Stimulated activated CD4-positive, alpha-beta T cell treated with anti-CD3 and anti-CD28 coated beads, Interleukin-1b, Interleukin-23, amount 100 ng/mL, for 24 hours (primary cell): ENCODE data around the gene MFSD2A.
"Not testable (repeated sequence)": the region's sequence is repeated elsewhere in the genome, so short reads cannot be mapped to it uniquely, and the experiment has no call there.

Experiments
- DNase-seq, 4 experiments: peaks; one replicate each; pipeline ENCODE4 v3.0.0-alpha.2; 2020; ENCODE audit warnings: low read depth in 4 of 4, low spot score in 1 of 4

The MFSD2A gene

GRCh38 chr1:40001456-40001855 is 46.5 kb downstream of the MFSD2A start:
- DNase-seq = no peak

DNA sequence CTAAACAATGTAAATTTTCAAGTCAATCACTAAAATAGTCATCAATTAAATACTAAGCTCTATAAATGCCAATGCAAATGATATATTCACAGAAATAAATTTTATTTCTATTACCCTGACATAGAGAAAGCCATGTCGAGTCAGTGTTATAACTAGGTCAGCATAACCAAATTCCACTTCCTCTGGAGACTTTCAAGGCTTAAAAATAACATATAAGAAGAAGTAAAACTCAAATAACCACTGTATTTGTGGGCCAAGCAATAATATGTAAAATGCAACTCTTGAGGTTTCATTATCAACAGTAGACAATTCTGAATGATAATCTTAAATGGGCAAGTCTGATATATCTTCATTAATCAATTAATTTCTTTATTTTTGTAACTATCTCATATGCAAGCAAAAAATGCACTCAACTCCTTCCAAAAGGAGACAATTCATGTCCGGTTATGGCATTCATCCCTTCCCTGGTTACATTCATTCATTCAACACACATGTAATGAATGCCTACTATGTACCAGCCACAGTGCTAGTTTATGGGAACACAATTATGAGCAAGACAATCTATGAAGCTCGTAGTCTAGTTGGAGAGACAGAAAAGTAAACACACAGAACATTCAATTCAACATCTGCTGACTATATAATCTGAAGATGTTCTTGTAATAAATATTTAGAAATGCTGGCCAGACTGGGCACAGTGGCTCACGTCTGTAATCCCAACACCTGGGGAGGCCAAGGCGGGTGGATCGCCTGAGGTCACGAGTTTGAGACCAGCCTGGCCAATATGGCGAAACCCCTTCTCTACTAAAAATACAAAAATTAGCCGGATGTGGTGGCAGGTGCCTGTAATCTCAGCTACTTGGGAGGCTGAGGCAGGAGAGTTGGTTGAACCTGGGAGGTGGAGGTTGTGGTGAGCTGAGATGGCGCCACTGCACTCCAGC is 48.5 kb downstream of the MFSD2A start:
- no peak for DNase-seq

GRCh38 chr1:40004857-40005256 is 49.9 kb downstream of the MFSD2A start:
- no peak for DNase-seq

DNA sequence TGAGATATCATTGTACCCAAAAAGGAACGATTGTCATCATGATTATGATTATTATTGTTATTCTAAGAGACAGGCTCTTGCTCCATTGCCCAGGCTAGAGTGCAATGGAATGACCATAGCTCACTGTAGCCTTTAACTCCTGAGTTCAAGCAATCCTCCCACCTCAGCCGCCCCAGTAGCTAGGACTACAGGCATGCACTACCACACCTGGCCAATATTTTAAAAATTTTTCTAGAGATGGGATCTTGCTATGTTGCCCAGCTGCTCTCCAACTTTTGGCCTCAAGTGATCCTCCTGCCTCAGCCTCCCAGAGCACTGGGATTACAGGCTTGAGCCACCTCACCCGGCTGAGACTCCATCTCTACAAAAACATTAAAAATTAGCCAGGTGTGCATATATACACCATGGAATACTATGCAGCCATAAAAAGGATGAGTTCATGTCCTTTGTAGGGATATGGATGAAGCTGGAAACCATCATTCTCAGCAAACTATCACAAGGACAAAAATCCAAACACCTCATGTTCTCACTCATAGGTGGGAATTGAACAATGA is 52.6 kb downstream of the MFSD2A start:
- not testable (repeated sequence) for DNase-seq

GRCh38 chr1:40011198-40011597 is 56.3 kb downstream of the MFSD2A start:
- DNase-seq = no peak

DNA sequence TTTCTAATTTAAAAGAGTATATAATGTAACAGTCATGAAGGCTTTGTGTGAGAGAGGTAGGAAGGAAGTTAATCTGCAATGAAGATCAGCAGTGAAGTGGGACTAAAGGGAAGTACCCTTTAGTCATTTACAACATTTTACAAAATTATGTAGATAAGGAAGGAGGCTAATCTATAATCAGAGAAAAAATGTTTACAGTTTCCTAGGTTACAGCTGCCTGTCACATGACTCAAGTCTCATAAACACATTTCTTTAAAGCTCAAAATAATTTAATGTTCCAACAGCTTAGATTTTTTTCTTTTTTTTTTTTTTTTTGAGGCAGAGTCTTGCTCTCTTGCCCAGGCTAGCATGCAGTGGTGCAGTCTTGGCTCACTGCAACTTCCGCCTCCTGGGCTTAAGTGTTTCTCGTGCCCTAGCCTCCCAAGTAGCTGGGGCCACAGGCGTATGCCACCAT is 59.3 kb downstream of the MFSD2A start:
- no peak for DNase-seq

DNA sequence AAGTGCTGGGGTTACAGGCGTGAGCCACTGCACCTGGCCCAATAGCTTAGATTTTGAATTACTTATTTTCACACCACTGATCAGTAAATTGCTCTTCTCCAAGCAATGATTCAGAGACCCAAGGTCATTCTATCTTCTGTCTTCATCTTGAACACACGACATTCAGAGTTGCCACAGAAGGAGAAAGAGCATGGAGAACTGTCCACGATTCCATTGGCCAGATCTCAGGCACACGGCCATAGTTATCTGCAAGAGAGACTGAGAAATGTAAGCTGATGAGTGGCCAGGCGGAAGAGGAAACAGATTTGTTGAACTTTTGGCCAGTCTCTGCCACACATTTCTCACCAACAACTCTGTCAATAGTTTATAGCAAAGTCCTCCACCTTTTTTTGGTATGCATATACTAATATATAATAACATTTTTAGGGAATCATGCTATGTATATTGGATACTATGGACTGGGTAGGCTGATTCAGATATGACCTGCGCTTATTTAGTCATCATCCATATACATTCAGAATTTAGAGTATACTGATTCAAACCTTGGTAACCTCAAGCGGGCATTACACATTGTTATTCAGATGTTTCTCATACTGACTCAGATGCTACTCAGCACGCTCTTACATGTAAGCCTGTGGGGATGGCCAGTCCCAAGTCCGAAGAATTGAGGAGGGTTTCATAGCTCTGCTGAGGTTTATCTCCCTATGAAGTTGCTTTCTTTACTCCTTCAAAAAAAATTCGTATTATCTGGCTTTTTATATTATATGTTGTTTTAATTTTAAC is 60.1 kb downstream of the MFSD2A start:
- no peak for DNase-seq

DNA sequence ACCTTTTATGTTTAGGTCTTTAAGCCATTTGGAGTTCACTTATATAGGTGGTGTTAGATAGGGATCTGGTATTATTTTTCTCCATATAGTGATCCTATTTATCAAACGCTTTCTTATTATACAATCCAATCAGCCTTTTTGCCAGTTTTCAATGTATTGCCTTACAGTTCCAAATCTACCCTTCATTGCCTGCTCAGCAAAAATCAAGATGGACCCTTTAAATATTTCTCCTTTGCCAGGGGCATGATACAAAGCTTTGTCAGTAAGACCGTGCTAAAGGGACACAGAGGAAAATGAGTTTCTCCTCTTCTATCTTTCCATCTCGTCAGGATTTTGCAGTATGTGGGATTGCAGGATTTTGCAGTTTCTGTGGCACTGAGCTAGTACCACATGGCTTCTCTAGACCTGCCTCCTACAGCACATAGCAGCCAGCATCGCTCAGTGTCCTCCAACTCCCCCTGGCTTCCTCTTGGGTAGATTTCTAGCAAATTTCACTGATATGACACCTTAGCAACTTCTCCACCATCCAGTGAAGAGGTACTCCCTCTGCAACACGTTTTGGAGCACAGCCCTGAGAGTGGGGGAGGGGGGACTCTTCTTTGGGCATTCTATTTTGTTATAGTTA is 63.1 kb downstream of the MFSD2A start:
- no peak for DNase-seq
